Naive thymus-derived CD8-positive, alpha-beta T cell (primary cell): ENCODE data around the gene MED13L. TPM values are rescaled to one million over a fixed set of nuclear protein-coding genes. Genes with fewer than 3 reads are reported as not detected.

Source experiments
- ATAC-seq, 2 donors: fragments of 150-1000 bp; cut with Tn5 transposase in 1 of 2; sonication (Bioruptor Pico), chemical (Tn5 transposase) in 1 of 2; 1 replicate in 1 of 2; 2 replicates in 1 of 2; pipeline ENCODE4 v1.10.0; 2021; ENCODE audit warnings: mild to moderate bottlenecking in 2 of 2, moderate library complexity in 2 of 2
- POLR2A ChIA-PET: fragments of 350-600 bp; sonication (Branson Sonifier 250); formaldehyde crosslinking; loops from one replicate; lab custom pipeline; 2021; ENCODE audit warnings: antibody characterized with exemption; lab: Charles Lee
- DNase-seq, 10 donors: peaks; one replicate each; pipeline versions ENCODE4 v3.0.0 to v3.0.0-alpha.2; 2020 to 2022
- H3K27ac Mint-ChIP-seq, 10 donors: one replicate each; pipeline ENCODE4 v1.8.0; 2020 to 2022; ENCODE audit warnings: mild to moderate bottlenecking in 10 of 10, mixed read lengths in 10 of 10, moderate library complexity in 4 of 10, inconsistent platforms in 1 of 10
- H3K27me3 Mint-ChIP-seq, 5 donors: one replicate each; pipeline ENCODE4 v1.8.0; 2021 to 2022; ENCODE audit warnings: mixed read lengths in 5 of 5
- H3K36me3 Mint-ChIP-seq, 3 donors: one replicate each; pipeline ENCODE4 v1.8.0; 2020 to 2022; ENCODE audit warnings: mixed read lengths in 3 of 3, mild to moderate bottlenecking in 2 of 3, inconsistent platforms in 1 of 3
- H3K4me1 Mint-ChIP-seq, 4 donors: one replicate each; pipeline ENCODE4 v1.8.0; 2021 to 2022; ENCODE audit warnings: mixed read lengths in 4 of 4
- H3K4me3 Mint-ChIP-seq, 10 donors: one replicate each; pipeline ENCODE4 v1.8.0; 2020 to 2022; ENCODE audit warnings: mild to moderate bottlenecking in 10 of 10, mixed read lengths in 10 of 10, moderate library complexity in 6 of 10, inconsistent platforms in 1 of 10
- H3K9me3 Mint-ChIP-seq, 9 donors: one replicate each; pipeline ENCODE4 v1.8.0; 2020 to 2022; ENCODE audit warnings: mixed read lengths in 9 of 9, mild to moderate bottlenecking in 3 of 9, inconsistent platforms in 1 of 9, moderate library complexity in 1 of 9
- polyA plus RNA-seq, 3 donors: library from polyadenylated mRNA; unstranded; fragments of 300-500 nt; fragmentation: Illumina TruSeq; gene quantifications; one replicate each; pipeline ENCODE4 v1.2.3, GENCODE V29; 2021
- total RNA-seq, 8 experiments: library from RNA in 2 of 8; stranded (reverse) in 2 of 8; gene quantifications; one replicate each; pipeline ENCODE4 v1.2.3 and lab custom pipeline; 2021 to 2026

Gene MED13L
- total and polyA plus RNA-seq, 5 experiments from 2014 or later: 5.1 to 164 (median 6.7) TPM

DNA sequence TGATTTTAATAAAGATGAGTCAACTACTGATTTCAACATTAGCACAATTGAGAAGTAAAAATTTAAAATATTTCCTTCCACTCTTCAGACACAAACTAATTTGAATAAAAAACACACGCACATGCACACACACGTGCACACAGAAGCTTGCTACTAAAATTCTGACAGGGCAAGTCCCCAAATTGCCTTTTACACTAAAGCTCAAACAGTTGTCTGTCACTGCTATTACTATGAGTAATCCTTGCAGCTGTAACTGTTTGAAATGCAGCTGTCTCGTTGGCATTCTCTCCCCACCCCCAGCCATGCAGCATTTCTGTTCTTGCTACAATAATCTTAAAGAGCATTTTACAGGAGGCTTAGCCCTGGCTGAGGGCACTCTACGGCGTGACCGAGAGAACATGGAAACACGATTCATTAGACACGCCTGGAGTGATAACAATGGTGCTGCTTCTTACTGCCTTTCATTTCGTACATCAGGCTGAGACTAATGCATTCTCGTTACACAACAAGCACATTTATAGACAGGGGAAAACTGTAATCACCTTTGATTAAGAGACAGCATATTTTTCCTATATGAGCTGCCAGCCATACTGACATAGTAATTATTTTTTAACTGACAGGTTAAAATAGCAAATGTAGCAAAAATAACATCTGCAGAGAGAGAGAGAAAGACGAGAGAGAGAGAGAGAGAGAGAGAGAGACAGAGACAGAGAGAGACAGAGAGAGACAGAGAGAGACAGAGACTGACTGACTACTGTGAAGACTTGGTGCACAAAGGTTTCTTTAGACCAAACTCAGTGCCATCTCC lies 153.8 kb downstream of the MED13L start:
- no peaks in the 10 kb centered on the region for H3K9me3 Mint-ChIP-seq
- POLR2A ChIA-PET: no interaction called here
- no peak for DNase-seq
- peaks cover 34 to 92% (median 67%) of the 10 kb centered on the region in 4 donors for H3K4me1 Mint-ChIP-seq
- ATAC-seq: peak; percentile 11 to 29
- H3K36me3 Mint-ChIP-seq: no peaks in the 10 kb centered on the region
- H3K27me3 Mint-ChIP-seq: no peaks in the 10 kb centered on the region
- H3K27ac Mint-ChIP-seq: peak overlapping the region in 4 of 10 donors; percentile 5 to 67 (median 40)
- H3K4me3 Mint-ChIP-seq: peak overlapping the region in 6 of 10 donors; percentile 3 to 37 (median 20)

DNA sequence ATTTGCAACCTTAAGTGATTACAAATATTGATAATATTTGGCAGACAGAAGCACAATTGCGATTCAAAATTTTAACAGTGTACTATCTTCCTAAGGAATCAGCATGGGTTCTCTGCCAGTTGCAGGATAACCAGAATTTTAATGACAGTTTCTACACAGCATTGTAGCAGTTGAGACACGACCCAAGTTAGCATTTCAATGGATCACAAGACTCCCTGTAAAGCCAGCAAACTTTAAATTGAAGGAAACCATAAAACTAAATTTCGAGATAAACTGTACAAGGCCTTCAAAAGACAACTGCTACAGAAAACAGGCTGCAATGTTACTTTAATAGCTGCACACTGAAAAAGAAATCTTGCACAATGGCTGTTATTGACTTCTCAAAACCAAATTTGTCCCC lies 154.9 kb downstream of the MED13L start:
- H3K27me3 Mint-ChIP-seq: no peaks in the 10 kb centered on the region
- H3K9me3 Mint-ChIP-seq: no peaks in the 10 kb centered on the region
- ATAC-seq: no peak
- POLR2A ChIA-PET: no interaction called here
- peak overlapping the region in 1 of 10 donors; percentile 17 for H3K27ac Mint-ChIP-seq
- no peaks in the 10 kb centered on the region for H3K36me3 Mint-ChIP-seq
- H3K4me3 Mint-ChIP-seq: peak overlapping the region in 1 of 10 donors; percentile 9
- DNase-seq: no peak
- H3K4me1 Mint-ChIP-seq: peaks cover 28 to 88% (median 60%) of the 10 kb centered on the region in 4 donors

DNA sequence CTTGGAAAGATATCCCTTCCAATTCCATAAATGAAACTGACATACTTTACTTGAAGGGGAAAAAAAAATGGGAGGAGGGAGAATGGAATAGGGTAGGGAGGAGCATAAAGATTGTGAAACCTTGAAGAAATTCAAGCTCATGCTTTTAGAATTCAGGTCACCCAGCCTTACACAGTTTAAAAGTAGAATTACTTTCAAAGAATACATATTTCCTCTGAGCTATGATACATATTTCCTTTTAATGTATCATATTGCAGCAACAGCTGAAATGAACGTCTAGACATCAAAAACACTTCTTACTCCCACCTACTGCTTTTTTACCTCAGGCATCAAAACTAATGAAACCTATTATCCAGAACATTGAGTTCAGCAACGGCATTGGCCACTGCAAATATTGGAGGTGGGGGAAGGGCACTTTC lies 156.0 kb downstream of the MED13L start:
- ATAC-seq (peak; percentile 45 to 52), DNase-seq (peak in 1 of 10 donors; percentile 14)
- Mint-ChIP-seq H3K4me3 (peak overlapping the region; percentile 1 to 73 (median 60)), H3K27me3 (no peaks in the 10 kb centered on the region), H3K9me3 (no peaks in the 10 kb centered on the region), H3K4me1 (peaks cover 27 to 89% (median 62%) of the 10 kb centered on the region in 4 donors), H3K36me3 (no peaks in the 10 kb centered on the region), H3K27ac (peak overlapping the region in 7 of 10 donors; percentile 25 to 78 (median 45))
- POLR2A ChIA-PET: no interaction called here

DNA sequence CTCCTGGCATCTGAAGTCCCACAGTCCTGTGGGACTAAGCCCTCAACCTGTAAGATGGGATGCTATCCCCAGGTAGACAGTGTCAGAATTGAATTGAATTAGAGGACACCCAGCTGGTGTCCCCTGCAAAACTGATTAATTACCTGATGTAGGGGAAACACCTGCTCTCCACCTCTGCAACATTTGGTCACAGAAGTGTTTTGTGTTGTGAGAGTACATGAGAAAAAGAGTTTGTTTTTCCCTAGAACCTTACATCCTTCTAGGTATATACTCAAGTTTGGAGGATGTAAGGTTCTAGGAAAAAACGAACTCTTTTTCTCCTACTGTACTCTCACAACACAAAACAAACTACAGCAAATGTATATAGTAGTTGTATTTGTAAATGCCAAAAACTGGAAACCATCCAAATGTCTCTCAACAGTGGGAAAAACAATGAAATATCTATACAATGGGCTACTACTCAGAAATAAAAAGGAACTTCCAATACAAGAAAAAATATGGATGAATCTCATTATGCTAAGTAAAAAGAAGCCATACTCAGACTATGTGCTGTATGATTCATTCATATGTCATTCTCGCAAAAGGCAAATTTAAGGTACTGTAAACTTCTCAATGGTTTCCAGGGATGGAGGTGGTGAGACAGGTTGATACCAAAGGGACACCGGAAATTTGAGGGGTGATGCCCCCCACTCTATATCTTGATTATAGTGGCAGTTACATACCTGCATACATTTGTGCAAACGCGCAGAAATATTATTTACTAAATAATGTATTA lies 160.7 kb downstream of the MED13L start:
- POLR2A ChIA-PET: no interaction called here
- no peaks in the 10 kb centered on the region for H3K36me3 Mint-ChIP-seq
- no peak overlapping the region for H3K4me3 Mint-ChIP-seq
- no peak for DNase-seq
- H3K27me3 Mint-ChIP-seq: no peaks in the 10 kb centered on the region
- H3K4me1 Mint-ChIP-seq: peaks cover 26 to 79% (median 55%) of the 10 kb centered on the region in 4 donors
- no peak for ATAC-seq
- no peak overlapping the region for H3K27ac Mint-ChIP-seq
- no peaks in the 10 kb centered on the region for H3K9me3 Mint-ChIP-seq

DNA sequence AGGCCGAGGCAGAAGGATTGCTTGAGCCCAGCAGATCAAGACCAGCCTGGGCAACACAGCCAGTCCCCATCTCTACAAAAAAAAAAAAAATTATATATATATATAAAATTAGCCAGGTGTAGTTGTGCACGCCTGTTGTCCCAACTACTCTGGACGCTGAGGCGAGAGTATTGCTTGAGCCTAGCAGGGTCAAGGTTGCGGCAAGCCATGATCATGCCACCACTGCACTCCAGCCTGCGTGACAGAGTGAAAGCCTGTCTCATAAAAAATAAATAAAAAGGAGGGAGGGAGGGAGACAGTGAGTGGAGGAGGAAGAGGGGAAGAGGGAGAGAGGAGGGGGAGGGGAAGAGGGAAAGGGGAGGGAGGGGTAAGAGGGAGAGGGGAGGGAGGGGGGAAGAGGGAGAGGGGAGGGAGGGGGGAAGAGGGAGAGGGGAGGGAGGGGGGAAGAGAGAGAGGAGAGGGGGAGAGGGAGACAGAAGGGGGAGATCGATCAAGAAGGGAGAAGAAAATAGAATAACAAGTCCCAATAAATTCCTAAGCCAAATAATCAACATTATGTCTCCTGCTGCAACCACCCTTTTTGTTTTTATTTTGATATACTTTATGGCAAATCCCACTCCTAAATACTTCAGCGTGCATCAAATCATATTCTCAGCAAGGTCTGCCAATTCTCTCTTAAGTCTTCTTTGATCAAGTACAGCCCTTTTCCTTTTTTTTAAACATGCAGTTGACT lies 163.9 kb downstream of the MED13L start:
- ATAC-seq: no peak
- H3K4me3 Mint-ChIP-seq: peak overlapping the region in 1 of 10 donors; percentile 39
- H3K4me1 Mint-ChIP-seq: peaks cover 15 to 57% (median 35%) of the 10 kb centered on the region in 4 donors
- H3K27ac Mint-ChIP-seq: peak overlapping the region in 1 of 10 donors; percentile 73
- POLR2A ChIA-PET: no interaction called here
- no peaks in the 10 kb centered on the region for H3K9me3 Mint-ChIP-seq
- H3K27me3 Mint-ChIP-seq: no peaks in the 10 kb centered on the region
- DNase-seq: no peak
- peaks cover 0 to 17% (median 17%) of the 10 kb centered on the region in 3 donors for H3K36me3 Mint-ChIP-seq

DNA sequence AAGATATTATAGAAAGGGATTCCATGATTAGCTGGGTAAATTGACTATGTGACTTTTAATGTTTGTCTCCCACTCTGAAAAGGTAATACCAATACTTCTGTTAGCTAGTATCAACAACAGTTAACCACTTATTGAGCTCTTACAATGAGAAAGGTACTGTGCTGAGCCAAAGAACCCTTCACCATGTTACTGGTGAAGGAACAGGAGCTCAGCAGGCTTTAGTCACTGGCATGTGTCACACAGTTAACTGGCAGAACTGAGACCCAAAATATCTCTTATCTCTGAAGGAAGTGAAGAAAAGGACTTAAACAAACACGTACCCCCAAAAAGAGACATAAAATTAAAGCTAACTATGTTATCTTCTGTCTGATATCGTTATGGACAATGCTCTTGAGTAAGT lies 170.6 kb downstream of the MED13L start:
- Mint-ChIP-seq H3K4me3 (no peak overlapping the region), H3K9me3 (no peaks in the 10 kb centered on the region), H3K4me1 (peaks cover 0 to 19% (median 9%) of the 10 kb centered on the region in 4 donors), H3K27me3 (no peaks in the 10 kb centered on the region), H3K27ac (peak overlapping the region in 2 of 10 donors; percentile 21 to 53), H3K36me3 (peaks cover 6 to 41% (median 40%) of the 10 kb centered on the region in 3 donors)
- POLR2A ChIA-PET: no interaction called here
- ATAC-seq: no peak
- no peak for DNase-seq

DNA sequence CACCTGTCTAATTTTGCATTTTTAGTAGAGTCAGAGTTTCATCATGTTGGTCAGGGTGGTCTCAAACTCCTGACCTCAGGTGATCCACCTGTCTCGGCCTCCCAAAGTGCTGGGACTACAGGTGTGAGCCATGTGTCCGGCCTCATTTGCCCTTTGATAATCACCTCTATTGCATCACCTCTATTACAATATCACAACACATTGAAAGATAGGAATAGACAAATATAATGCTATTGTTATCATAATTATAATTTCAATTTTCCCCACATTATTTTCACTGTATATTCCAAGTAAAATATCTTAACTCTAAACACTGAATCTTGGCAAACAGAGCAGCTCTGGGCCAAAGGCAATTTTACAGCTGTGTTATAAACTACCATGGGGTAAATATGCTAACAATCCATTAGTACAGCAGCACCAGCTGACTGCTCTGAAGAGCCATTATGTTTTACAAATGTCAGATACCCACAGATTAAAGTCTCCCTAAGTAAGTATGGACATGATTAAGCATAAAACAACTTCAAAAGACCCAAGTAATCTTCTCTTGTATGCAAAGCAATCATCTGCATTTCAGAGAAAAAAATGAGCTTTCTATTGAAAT lies 173.2 kb downstream of the MED13L start:
- H3K27me3 Mint-ChIP-seq: no peaks in the 10 kb centered on the region
- H3K4me3 Mint-ChIP-seq: no peak overlapping the region
- H3K27ac Mint-ChIP-seq: no peak overlapping the region
- peaks cover 6 to 26% (median 23%) of the 10 kb centered on the region in 3 donors for H3K36me3 Mint-ChIP-seq
- H3K9me3 Mint-ChIP-seq: no peaks in the 10 kb centered on the region
- POLR2A ChIA-PET: no interaction called here
- no peak for ATAC-seq
- peaks cover 0 to 30% (median 18%) of the 10 kb centered on the region in 4 donors for H3K4me1 Mint-ChIP-seq
- DNase-seq: no peak

DNA sequence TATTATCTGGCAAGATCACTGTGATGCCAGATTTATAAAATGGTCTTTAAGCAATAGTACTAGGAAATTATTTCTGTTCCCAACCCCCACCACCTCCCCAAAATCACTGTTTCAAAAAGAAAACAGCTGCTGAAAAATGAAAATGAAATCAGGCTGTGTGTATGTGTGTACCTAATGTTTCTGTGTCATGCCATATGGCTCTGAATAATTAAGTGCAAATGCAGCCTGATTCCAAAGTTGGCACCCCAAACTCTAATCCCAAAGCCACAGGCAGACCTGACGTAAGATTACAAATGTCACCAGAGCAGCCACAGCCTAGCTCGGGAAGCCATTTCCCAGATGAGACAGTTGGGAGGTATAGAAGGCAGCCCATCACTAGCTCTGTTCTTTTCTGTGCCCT lies 175.5 kb downstream of the MED13L start:
- Mint-ChIP-seq H3K27ac (no peak overlapping the region), H3K4me1 (peaks cover 0 to 44% (median 19%) of the 10 kb centered on the region in 4 donors), H3K9me3 (no peaks in the 10 kb centered on the region), H3K4me3 (no peak overlapping the region), H3K36me3 (peaks cover 6 to 17% (median 13%) of the 10 kb centered on the region in 3 donors), H3K27me3 (no peaks in the 10 kb centered on the region)
- ATAC-seq (no peak), DNase-seq (no peak)
- POLR2A ChIA-PET: no interaction called here

DNA sequence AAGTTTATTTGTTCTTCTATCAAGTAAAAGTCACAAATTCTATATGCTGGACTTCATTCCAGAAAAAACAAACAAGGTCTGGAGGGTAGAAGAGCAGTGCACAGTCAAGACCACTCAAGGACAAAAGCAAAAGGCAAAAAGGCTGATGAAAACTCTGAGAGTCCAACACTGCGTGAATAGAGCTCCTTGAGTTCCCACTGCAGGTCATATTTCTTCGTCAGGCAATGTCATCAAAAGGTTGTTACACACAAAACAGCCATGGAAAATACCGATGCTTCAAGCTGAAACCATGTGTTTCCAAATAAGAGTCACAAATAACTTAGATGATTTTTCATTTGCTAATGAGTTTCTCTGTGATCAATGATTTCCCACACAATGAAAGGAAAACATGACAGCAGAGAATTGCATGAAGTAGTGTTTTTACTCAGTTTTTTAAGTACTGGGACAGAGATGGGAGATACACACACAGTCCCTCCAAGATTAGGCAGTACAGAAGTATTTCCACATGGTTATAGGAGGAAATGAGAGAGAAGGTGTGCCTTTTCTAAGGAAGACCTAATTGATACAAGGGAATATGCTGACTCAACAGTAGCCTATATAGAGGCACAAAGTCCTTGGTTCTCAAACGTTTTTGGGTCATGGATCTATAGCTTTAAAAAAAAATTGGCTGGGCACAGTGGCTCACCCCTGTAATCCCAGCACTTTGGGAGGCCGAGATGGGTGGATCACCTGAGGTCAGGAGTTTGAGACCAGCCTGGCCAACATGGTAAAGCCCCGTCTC lies 177.7 kb downstream of the MED13L start:
- POLR2A ChIA-PET: interaction anchor here (1.0 kb wide), 1 partner anchor 10 kb away, joined by 3 read pairs; no protein-coding TSS in a partner anchor
- DNase-seq (no peak), ATAC-seq (no peak)
- Mint-ChIP-seq H3K9me3 (no peaks in the 10 kb centered on the region), H3K27me3 (no peaks in the 10 kb centered on the region), H3K4me3 (no peak overlapping the region), H3K4me1 (peaks cover 0 to 47% (median 16%) of the 10 kb centered on the region in 4 donors), H3K36me3 (peaks cover 0 to 16% (median 9%) of the 10 kb centered on the region in 3 donors), H3K27ac (no peak overlapping the region)

DNA sequence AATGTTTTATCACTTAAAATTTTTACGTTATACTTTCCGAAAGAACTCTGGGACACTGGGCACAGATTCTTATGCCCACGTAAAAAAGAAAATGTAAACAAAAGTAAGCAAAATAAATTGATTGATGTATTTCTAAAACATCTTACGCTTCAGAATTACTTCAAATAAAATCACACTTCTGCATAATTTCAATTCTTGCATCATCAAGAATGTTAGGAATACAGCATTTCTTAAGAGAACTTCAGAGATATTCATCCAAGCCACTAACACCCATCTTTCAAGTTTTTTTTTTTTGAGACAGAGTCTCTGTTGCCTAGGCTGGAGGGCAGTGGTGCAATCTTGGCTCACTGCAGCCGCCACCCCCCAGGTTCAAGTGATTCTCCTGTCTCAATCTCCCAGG lies 180.6 kb downstream of the MED13L start:
- Mint-ChIP-seq H3K9me3 (no peaks in the 10 kb centered on the region), H3K27me3 (no peaks in the 10 kb centered on the region), H3K36me3 (peaks cover 0 to 23% (median 9%) of the 10 kb centered on the region in 3 donors), H3K4me3 (no peak overlapping the region), H3K27ac (no peak overlapping the region), H3K4me1 (peaks cover 9 to 46% (median 16%) of the 10 kb centered on the region in 4 donors)
- DNase-seq: no peak
- no peak for ATAC-seq
- POLR2A ChIA-PET: no interaction called here

DNA sequence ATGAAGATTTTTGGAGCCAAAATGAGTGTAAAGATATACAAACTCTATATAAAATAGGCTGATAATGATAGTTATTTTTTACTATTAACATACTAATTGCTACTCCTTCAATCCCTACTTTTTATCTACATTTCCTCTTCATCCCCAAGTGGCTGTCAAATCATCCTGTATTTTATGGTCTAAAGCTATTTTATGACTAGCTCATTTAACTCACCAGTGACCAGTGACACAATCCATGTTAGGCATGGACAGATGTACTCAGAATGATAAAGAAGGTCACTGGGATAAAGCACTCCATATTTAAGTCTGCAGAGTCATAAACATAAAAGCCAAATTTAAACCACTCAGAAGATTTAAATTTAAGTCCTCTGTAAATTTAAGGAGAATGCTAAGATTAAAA lies 183.0 kb downstream of the MED13L start:
- Mint-ChIP-seq H3K4me3 (no peak overlapping the region), H3K27ac (peak overlapping the region in 1 of 10 donors; percentile 24), H3K9me3 (no peaks in the 10 kb centered on the region), H3K4me1 (peaks cover 4 to 38% (median 20%) of the 10 kb centered on the region in 4 donors), H3K36me3 (peaks cover 0 to 36% (median 20%) of the 10 kb centered on the region in 3 donors), H3K27me3 (no peaks in the 10 kb centered on the region)
- no peak for DNase-seq
- POLR2A ChIA-PET: no interaction called here
- no peak for ATAC-seq
